ENCODE data around the gene THPO. TPM values are rescaled to one million over a fixed set of nuclear protein-coding genes. Genes with fewer than 3 reads are reported as not detected.

THPO gene
- total and polyA plus RNA-seq, 10 of the 15 experiments (the other 5 are each of a cell fraction or from before 2014, with no cell fraction given), result not detected

DNA sequence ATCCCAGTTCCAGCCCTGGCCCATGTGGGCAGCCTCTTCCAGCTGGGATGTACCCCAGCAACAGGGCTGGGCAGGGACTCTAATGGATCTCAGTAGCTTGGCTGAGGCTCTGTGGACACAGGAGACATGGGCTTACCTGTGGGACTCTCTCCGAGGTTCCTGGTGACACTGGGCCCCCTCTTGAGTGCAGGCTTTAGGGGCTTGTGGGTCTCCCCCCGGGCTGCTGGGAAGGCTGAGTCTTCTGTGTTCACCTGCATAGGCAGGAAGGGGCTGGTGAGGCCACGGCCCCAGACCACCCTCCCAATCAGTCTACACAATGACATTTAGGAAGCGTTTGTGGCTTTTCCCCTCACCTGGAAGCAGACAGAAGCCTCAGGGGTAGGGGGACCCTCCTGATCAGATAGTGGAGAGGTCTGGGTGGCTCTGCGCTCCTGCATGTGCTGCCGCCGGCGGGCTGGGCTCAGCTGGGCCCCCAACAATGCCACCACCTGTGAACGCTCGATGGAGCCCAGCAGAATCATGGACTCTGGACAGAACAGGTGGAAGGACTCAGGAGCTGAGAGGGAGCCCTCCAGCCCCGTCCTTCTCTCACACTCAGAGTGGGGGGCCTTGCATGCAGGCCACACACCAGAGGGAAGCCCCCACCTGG lies 25.0 kb downstream of the THPO start (continued):
- no peak for TF ChIP-seq RELB (IDR thresholded peaks at IDR 0.05; ENCODE audit: low read depth)
- TF ChIP-seq CHD1 (IDR thresholded peaks at IDR 0.05; ENCODE audit: low read depth, low read length), result no peak

DNA sequence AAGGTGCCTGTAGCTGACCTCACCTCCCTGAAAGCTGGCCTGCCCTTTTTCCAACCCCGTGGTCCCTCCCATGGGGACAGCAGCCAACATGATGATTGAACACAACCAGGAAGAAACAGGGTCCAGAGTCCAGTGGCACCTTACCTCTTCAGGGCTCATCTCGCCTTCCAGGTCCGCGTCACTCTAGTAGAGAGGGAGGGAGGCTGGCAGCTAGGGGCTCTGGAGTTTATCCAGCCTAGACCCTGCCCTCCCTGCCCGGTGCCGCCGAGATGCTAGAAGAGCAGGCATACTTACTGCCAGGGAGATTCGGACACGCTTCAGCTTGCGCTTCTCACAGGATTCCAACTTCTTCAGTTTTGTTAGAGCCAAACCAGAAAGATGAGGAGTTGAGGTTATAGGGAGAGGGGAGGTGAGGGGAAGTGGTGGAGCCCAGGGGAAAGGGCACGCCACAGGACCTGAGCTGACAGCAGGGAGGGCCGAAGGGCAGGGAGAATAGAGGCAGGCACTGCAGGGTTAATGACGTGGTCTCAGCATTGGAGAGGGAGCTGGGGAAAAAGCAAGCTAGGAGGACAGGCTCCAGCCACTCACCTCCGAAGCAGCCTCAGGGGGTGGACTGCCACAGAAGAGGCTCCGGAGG lies 25.7 kb downstream of the THPO start:
- RAD21 ChIA-PET (ENCODE audit: unreplicated experiment), result no interaction called here
- Histone ChIP-seq H3K9ac (ENCODE audit: control insufficient read depth, insufficient read depth, low read length) (no peak overlapping the region), H3K27ac (ENCODE audit: control insufficient read depth, insufficient read depth) (no peak overlapping the region), H4K20me1 (ENCODE audit: control insufficient read depth, insufficient read depth) (no peaks in the 10 kb centered on the region), H3K79me2 (ENCODE audit: control insufficient read depth, insufficient read depth, low read length) (no peaks in the 10 kb centered on the region), H3K36me3 (ENCODE audit: control insufficient read depth in 2 of 2, insufficient read depth in 2 of 2, low read length in 1 of 2) (no peaks in the 10 kb centered on the region), H3K4me3 (no peak overlapping the region), H3K4me2 (ENCODE audit: control insufficient read depth, insufficient read depth) (no peak overlapping the region), H3K9me3 (replicated peaks; ENCODE audit: control insufficient read depth, insufficient read depth, low read length) (no peaks in the 10 kb centered on the region), H3K4me1 (ENCODE audit: control insufficient read depth, insufficient read depth, low read length) (no peaks in the 10 kb centered on the region), H3K27me3 (replicated peaks in 1 of 2; ENCODE audit: control insufficient read depth in 2 of 2, insufficient read depth in 2 of 2, low read length in 1 of 2) (no peaks in the 10 kb centered on the region), H2AFZ (ENCODE audit: control insufficient read depth, low read depth, low read length) (no peak overlapping the region)
- no TSS peak for BruUV-seq (replicated peaks)
- CTCF ChIA-PET, result interaction anchor here (0.5 to 3.7 kb wide), 3 partner anchors 19 to 871 kb away, joined by 3 to 16 read pairs (median 3); no protein-coding TSS in a partner anchor
- SMC1A ChIA-PET (ENCODE audit: uncharacterized antibody, unreplicated experiment), result no interaction called here
- DNase-seq (ENCODE audit: low read depth, low spot score), result no peak
- ATAC-seq, result no peak
- in situ Hi-C loops (cut with MboI), result no loop called here
- POLR2A ChIA-PET, result no interaction called here
- intact Hi-C loops (cut with micrococcal nuclease; ENCODE audit: unreplicated experiment), result no loop called here
- FAIRE-seq, result no peak
- WGBS (ENCODE audit: insufficient coverage, insufficient replicate concordance, low lambda C conversion rate, missing lambda C conversion rate), result 74% methylated on average over 14 of the region's 15 CpGs
- TF ChIP-seq NFIC (IDR thresholded peaks at IDR 0.05; ENCODE audit: low read depth, low read length) (no peak), CREB1 (IDR thresholded peaks at IDR 0.05; ENCODE audit: low read depth) (no peak), PAX8 (IDR thresholded peaks at IDR 0.05) (no peak), NR2F1 (conservative IDR thresholded peaks at IDR 0.05) (no peak), MLLT1 (IDR thresholded peaks at IDR 0.05) (no peak), BRCA1 (IDR thresholded peaks at IDR 0.05; ENCODE audit: low read depth, low read length) (no peak), LARP7 (IDR thresholded peaks at IDR 0.05) (no peak), EED (IDR thresholded peaks at IDR 0.05; ENCODE audit: low read depth) (no peak), ZNF207 (IDR thresholded peaks at IDR 0.05; ENCODE audit: borderline replicate concordance) (no peak), MTA3 (IDR thresholded peaks at IDR 0.05; ENCODE audit: borderline replicate concordance, low read length) (no peak), ZNF217 (IDR thresholded peaks at IDR 0.05) (no peak), SIX5 (IDR thresholded peaks at IDR 0.05; ENCODE audit: low read depth, low read length, severe bottlenecking) (no peak), ATF3 (IDR thresholded peaks at IDR 0.05; ENCODE audit: borderline replicate concordance, extremely low read depth, low read depth, low read length) (no peak), HDGF (IDR thresholded peaks at IDR 0.05) (no peak), NFXL1 (IDR thresholded peaks at IDR 0.05; ENCODE audit: borderline replicate concordance) (no peak)
- TF ChIP-seq, protein P1, sequence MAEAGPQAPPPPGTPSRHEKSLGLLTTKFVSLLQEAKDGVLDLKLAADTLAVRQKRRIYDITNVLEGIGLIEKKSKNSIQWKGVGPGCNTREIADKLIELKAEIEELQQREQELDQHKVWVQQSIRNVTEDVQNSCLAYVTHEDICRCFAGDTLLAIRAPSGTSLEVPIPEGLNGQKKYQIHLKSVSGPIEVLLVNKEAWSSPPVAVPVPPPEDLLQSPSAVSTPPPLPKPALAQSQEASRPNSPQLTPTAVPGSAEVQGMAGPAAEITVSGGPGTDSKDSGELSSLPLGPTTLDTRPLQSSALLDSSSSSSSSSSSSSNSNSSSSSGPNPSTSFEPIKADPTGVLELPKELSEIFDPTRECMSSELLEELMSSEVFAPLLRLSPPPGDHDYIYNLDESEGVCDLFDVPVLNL (IDR thresholded peaks at IDR 0.05; ENCODE audit: low read depth, low read length), result no peak
